Esophagus squamous epithelium (tissue), 4 donors: ENCODE data around the gene PAK6.

Experiments
- CTCF ChIP-seq, 6 experiments: fragments of 450-650 bp in 4 of 6; fragments of 200-600 bp in 2 of 6; sonication (generic) in 2 of 6; IDR thresholded peaks; one replicate each; pipeline ENCODE4 v1.5.1; 2016 to 2019; ENCODE audit warnings: antibody characterized with exemption in 6 of 6, mild to moderate bottlenecking in 4 of 6, moderate library complexity in 4 of 6
- POLR2A ChIP-seq, 4 donors: fragments of 450-650 bp; IDR thresholded peaks; one replicate each; pipeline ENCODE4 v1.6.1; 2017; ENCODE audit warnings: antibody characterized with exemption in 4 of 4, mild to moderate bottlenecking in 4 of 4, moderate library complexity in 3 of 4

GRCh38 chr15:40302981-40303380 is 64.1 kb downstream of the PAK6 start:
- TF ChIP-seq CTCF (IDR thresholded peaks at IDR 0.05) (no peak), POLR2A (IDR thresholded peaks at IDR 0.05) (no peak)
